HAP-1 (cell line): ENCODE data around the gene EDN1.

Experiments used
- DNase-seq, 2 experiments: peaks; one replicate each; pipeline ENCODE4 v3.0.0-alpha.2; 2016 to 2020; ENCODE audit warnings: low spot score in 2 of 2
- H3K27me3 ChIP-seq: fragments of 250-450 bp; sonication (Bioruptor Pico); 2 replicates; pipeline ENCODE4 v1.5.1; 2020; ENCODE audit warnings: low read depth, mild to moderate bottlenecking, moderate library complexity
- H3K36me3 ChIP-seq: fragments of 250-450 bp; sonication (Bioruptor Pico); replicated peaks from 2 replicates; pipeline ENCODE4 v1.5.1; 2020; ENCODE audit warnings: mild to moderate bottlenecking
- H3K4me1 ChIP-seq: fragments of 250-450 bp; sonication (Bioruptor Pico); 2 replicates; pipeline ENCODE4 v1.5.1; 2020; ENCODE audit warnings: mild to moderate bottlenecking
- H3K4me3 ChIP-seq: fragments of 250-450 bp; sonication (Bioruptor Pico); 2 replicates; pipeline ENCODE4 v1.5.1; 2020; ENCODE audit warnings: mild to moderate bottlenecking, moderate library complexity
- H3K9me3 ChIP-seq: fragments of 250-450 bp; sonication (Bioruptor Pico); 2 replicates; pipeline ENCODE4 v1.5.1; 2020; ENCODE audit warnings: mild to moderate bottlenecking, moderate library complexity
- in situ Hi-C: fragments of 300-500 bp; cut with MboI; formaldehyde crosslinking; loops from 3 replicates; pipeline ENCODE4 v1.14.3; 2020; ENCODE audit warnings: low sequenced_read_pairs, inconsistent platforms, mixed read lengths

The EDN1 gene

GRCh38 chr6:12261502-12261901 lies 28.7 kb upstream of the EDN1 start:
- 0 out of 2 replicates have a peak, but pooled peaks cover 2% of the 10 kb centered on the region for H3K27me3 ChIP-seq
- H3K4me1 ChIP-seq: no peaks in the 10 kb centered on the region
- in situ Hi-C loops: no loop called here
- no peak for DNase-seq
- no peaks in the 10 kb centered on the region for H3K9me3 ChIP-seq
- no peak overlapping the region for H3K4me3 ChIP-seq
- no peaks in the 10 kb centered on the region for H3K36me3 ChIP-seq

GRCh38 chr6:12262236-12263061 lies 27.7 kb upstream of the EDN1 start:
- Histone ChIP-seq H3K4me1 (no peaks in the 10 kb centered on the region), H3K9me3 (no peaks in the 10 kb centered on the region), H3K27me3 (0 out of 2 replicates have a peak, but pooled peaks cover 2% of the 10 kb centered on the region), H3K4me3 (no peak overlapping the region), H3K36me3 (no peaks in the 10 kb centered on the region)
- in situ Hi-C loops: no loop called here
- no peak for DNase-seq

GRCh38 chr6:12263403-12263802 lies 26.8 kb upstream of the EDN1 start:
- DNase-seq: no peak
- Histone ChIP-seq H3K4me1 (no peaks in the 10 kb centered on the region), H3K4me3 (no peak overlapping the region), H3K36me3 (no peaks in the 10 kb centered on the region), H3K9me3 (no peaks in the 10 kb centered on the region), H3K27me3 (no peaks in the 10 kb centered on the region)
- in situ Hi-C loops: no loop called here

- H3K27me3 ChIP-seq: no peaks in the 10 kb centered on the region
- no peak for DNase-seq
- H3K4me1 ChIP-seq: no peaks in the 10 kb centered on the region
- no peaks in the 10 kb centered on the region for H3K9me3 ChIP-seq
- in situ Hi-C loops: no loop called here
- H3K4me3 ChIP-seq: no peak overlapping the region
- H3K36me3 ChIP-seq: no peaks in the 10 kb centered on the region
These were observed 25.5 kb upstream of the EDN1 start for GRCh38 chr6:12264671-12265070.

- H3K4me3 ChIP-seq: no peak overlapping the region
- no peaks in the 10 kb centered on the region for H3K4me1 ChIP-seq
- H3K27me3 ChIP-seq: no peaks in the 10 kb centered on the region
- DNase-seq: no peak
- in situ Hi-C loops: no loop called here
- H3K36me3 ChIP-seq: no peaks in the 10 kb centered on the region
- no peaks in the 10 kb centered on the region for H3K9me3 ChIP-seq
These were observed 24.9 kb upstream of the EDN1 start for GRCh38 chr6:12265296-12265695.

GRCh38 chr6:12265791-12266190 lies 24.4 kb upstream of the EDN1 start:
- DNase-seq: no peak
- no peaks in the 10 kb centered on the region for H3K36me3 ChIP-seq
- in situ Hi-C loops: no loop called here
- no peaks in the 10 kb centered on the region for H3K4me1 ChIP-seq
- no peaks in the 10 kb centered on the region for H3K9me3 ChIP-seq
- no peak overlapping the region for H3K4me3 ChIP-seq
- H3K27me3 ChIP-seq: no peaks in the 10 kb centered on the region

GRCh38 chr6:12266571-12266970 lies 23.6 kb upstream of the EDN1 start:
- in situ Hi-C loops: no loop called here
- Histone ChIP-seq H3K27me3 (no peaks in the 10 kb centered on the region), H3K4me3 (no peak overlapping the region), H3K4me1 (no peaks in the 10 kb centered on the region), H3K9me3 (no peaks in the 10 kb centered on the region), H3K36me3 (no peaks in the 10 kb centered on the region)
- no peak for DNase-seq

- H3K4me3 ChIP-seq: no peak overlapping the region
- DNase-seq: no peak
- in situ Hi-C loops: no loop called here
- no peaks in the 10 kb centered on the region for H3K36me3 ChIP-seq
- H3K9me3 ChIP-seq: no peaks in the 10 kb centered on the region
- H3K27me3 ChIP-seq: no peaks in the 10 kb centered on the region
- no peaks in the 10 kb centered on the region for H3K4me1 ChIP-seq
These were observed 21.1 kb upstream of the EDN1 start for GRCh38 chr6:12269110-12269509.

- H3K4me3 ChIP-seq: no peak overlapping the region
- no peaks in the 10 kb centered on the region for H3K27me3 ChIP-seq
- no peak for DNase-seq
- in situ Hi-C loops: no loop called here
- H3K4me1 ChIP-seq: no peaks in the 10 kb centered on the region
- no peaks in the 10 kb centered on the region for H3K9me3 ChIP-seq
- H3K36me3 ChIP-seq: no peaks in the 10 kb centered on the region
These were observed 19.5 kb upstream of the EDN1 start for GRCh38 chr6:12270551-12271230.

- no peak overlapping the region for H3K4me3 ChIP-seq
- no peaks in the 10 kb centered on the region for H3K36me3 ChIP-seq
- DNase-seq: no peak
- no peaks in the 10 kb centered on the region for H3K4me1 ChIP-seq
- H3K9me3 ChIP-seq: no peaks in the 10 kb centered on the region
- no peaks in the 10 kb centered on the region for H3K27me3 ChIP-seq
- in situ Hi-C loops: no loop called here
These were observed 18.6 kb upstream of the EDN1 start for GRCh38 chr6:12271594-12271993.

- Histone ChIP-seq H3K36me3 (no peaks in the 10 kb centered on the region), H3K4me3 (no peak overlapping the region), H3K27me3 (no peaks in the 10 kb centered on the region), H3K4me1 (no peaks in the 10 kb centered on the region), H3K9me3 (no peaks in the 10 kb centered on the region)
- in situ Hi-C loops: no loop called here
- no peak for DNase-seq
These were observed 18.2 kb upstream of the EDN1 start for GRCh38 chr6:12271997-12272396.

- H3K27me3 ChIP-seq: no peaks in the 10 kb centered on the region
- H3K36me3 ChIP-seq: no peaks in the 10 kb centered on the region
- no peak for DNase-seq
- in situ Hi-C loops: no loop called here
- H3K4me3 ChIP-seq: no peak overlapping the region
- H3K4me1 ChIP-seq: no peaks in the 10 kb centered on the region
- no peaks in the 10 kb centered on the region for H3K9me3 ChIP-seq
These were observed 15.1 kb upstream of the EDN1 start for GRCh38 chr6:12275107-12275506.

GRCh38 chr6:12276930-12277315 lies 13.2 kb upstream of the EDN1 start:
- Histone ChIP-seq H3K4me1 (no peaks in the 10 kb centered on the region), H3K27me3 (no peaks in the 10 kb centered on the region), H3K9me3 (no peaks in the 10 kb centered on the region), H3K4me3 (no peak overlapping the region), H3K36me3 (no peaks in the 10 kb centered on the region)
- in situ Hi-C loops: no loop called here
- no peak for DNase-seq

GRCh38 chr6:12277386-12277785 lies 12.8 kb upstream of the EDN1 start:
- Histone ChIP-seq H3K4me3 (no peak overlapping the region), H3K27me3 (no peaks in the 10 kb centered on the region; the same call in 1 of the 2 replicates), H3K36me3 (no peaks in the 10 kb centered on the region), H3K9me3 (no peaks in the 10 kb centered on the region), H3K4me1 (no peaks in the 10 kb centered on the region)
- in situ Hi-C loops: no loop called here
- DNase-seq: no peak
